ENCODE data around the gene NFATC4. TPM values are rescaled to one million over a fixed set of nuclear protein-coding genes. Genes with fewer than 3 reads are reported as not detected.

Gene NFATC4
- polyA plus RNA-seq, 1 experiment, result 151 TPM

DNA sequence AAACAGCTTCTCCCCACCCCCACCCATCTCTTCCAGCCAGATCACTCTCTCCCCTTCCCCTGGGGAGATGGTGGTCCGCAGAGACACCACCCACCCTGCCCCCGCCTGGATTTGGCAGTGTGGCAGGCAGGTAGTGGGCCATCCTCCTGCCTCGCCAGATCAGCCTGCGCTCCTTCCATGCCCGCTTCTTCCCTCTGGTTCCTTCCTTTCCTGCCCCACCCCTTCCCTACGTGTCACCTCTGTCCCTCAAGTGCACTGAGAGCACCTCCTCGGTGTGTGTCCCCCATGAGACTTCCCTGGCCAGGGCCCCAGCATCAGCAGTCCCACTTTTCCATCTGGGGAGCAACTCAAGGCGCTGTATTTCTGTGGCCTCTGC, 31.5 kb downstream of the NFATC4 start:
- CTCF ChIA-PET, result interaction anchor here (1.1 to 1.6 kb wide), 2 partner anchors 20 to 66 kb away, joined by 3 to 9 read pairs; no protein-coding TSS in a partner anchor
- H3K36me3 ChIP-seq (ENCODE audit: control insufficient read depth, insufficient read depth, low read length), result peaks cover 2% of the 10 kb centered on the region; the same call in 1 of the 2 replicates
- no peak for TF ChIP-seq CTCF (IDR thresholded peaks at IDR 0.05; ENCODE audit: insufficient read depth, low read depth, low read length)
- POLR2A ChIA-PET, result no interaction called here
- H3K4me3 ChIP-seq (ENCODE audit: low read depth, low read length), result peak overlapping the region; percentile 53
- no peaks in the 10 kb centered on the region for H3K27me3 ChIP-seq (ENCODE audit: control insufficient read depth, insufficient read depth, low read length)
- no peak for DNase-seq (ENCODE audit: low read depth)

GRCh38 chr14:24399999-24400718, 32.2 kb downstream of the NFATC4 start:
- POLR2A ChIA-PET, result no interaction called here
- CTCF ChIA-PET, result interaction anchor here (0.9 to 2.6 kb wide), 4 partner anchors 12 to 67 kb away, joined by 3 to 15 read pairs (median 7); no protein-coding TSS in a partner anchor
- H3K27me3 ChIP-seq (ENCODE audit: control insufficient read depth, insufficient read depth, low read length), result no peaks in the 10 kb centered on the region; the same call in 1 of the 2 replicates
- no peak for TF ChIP-seq CTCF (IDR thresholded peaks at IDR 0.05; ENCODE audit: insufficient read depth, low read depth, low read length)
- DNase-seq (ENCODE audit: low read depth), result no peak
- H3K36me3 ChIP-seq (ENCODE audit: control insufficient read depth, insufficient read depth, low read length), result peaks cover 2% of the 10 kb centered on the region; the same call in 1 of the 2 replicates
- peak overlapping the region; percentile 53 for H3K4me3 ChIP-seq (ENCODE audit: low read depth, low read length)

GRCh38 chr14:24401810-24402702, 34.1 kb downstream of the NFATC4 start:
- CTCF ChIA-PET, result interaction anchor here (0.7 to 4.0 kb wide), 7 partner anchors 10 to 242 kb away, joined by 3 to 28 read pairs (median 5); no protein-coding TSS in a partner anchor

DNA sequence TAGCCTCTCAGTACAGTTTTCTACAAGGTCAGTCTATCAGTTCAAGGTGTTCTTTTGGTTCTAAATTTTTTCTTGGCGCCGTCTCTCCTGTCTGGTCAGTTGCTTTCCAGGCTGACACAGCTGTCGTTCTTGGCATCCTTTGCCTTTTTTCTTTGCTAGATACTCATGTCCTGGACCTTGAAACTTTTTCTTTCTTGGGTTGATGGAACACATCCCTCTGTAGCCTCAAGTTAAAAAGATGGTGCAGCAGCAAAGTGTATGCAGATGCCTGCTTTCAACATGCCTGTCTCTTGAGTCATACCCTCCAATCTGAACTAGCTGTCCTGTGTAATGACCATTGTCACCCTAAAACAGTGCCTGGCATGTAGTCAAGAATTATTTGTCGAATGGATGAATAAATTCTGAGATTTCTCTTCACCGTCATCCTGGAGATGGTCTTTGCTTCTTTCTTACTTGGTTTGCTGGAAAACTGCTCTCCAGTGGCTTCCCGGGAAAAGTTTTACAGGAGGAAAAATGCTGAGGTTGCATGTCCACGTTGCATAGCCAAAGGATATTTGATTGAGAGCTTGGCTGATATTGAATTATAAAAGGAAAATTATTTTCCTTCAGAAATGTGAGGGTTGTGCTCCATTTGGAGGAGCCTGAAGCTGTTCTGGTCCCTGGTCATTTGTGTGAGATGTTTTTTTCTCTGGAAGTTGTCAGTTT, 35.5 kb downstream of the NFATC4 start:
- ChIA-PET POLR2A (no interaction called here), CTCF (interaction anchor here (0.7 to 4.0 kb wide), 5 partner anchors 25 to 70 kb away, joined by 3 to 28 read pairs (median 4); partner anchors contain the start of genes KHNYN and SDR39U1)
- no peak for TF ChIP-seq CTCF (IDR thresholded peaks at IDR 0.05; ENCODE audit: insufficient read depth, low read depth, low read length)
- Histone ChIP-seq H3K27me3 (ENCODE audit: control insufficient read depth, insufficient read depth, low read length) (no peaks in the 10 kb centered on the region; the same call in 1 of the 2 replicates), H3K36me3 (ENCODE audit: control insufficient read depth, insufficient read depth, low read length) (peaks cover 2% of the 10 kb centered on the region; the same call in 1 of the 2 replicates), H3K4me3 (ENCODE audit: low read depth, low read length) (no peak overlapping the region)
- DNase-seq (ENCODE audit: low read depth), result no peak

More at GRCh38 chr14:24401810-24402702, 34.1 kb downstream of the NFATC4 start:
- DNase-seq (ENCODE audit: low read depth), result no peak
- H3K4me3 ChIP-seq (ENCODE audit: low read depth, low read length), result no peak overlapping the region
- peaks cover 2% of the 10 kb centered on the region; the same call in 1 of the 2 replicates for H3K36me3 ChIP-seq (ENCODE audit: control insufficient read depth, insufficient read depth, low read length)
- POLR2A ChIA-PET, result no interaction called here
- TF ChIP-seq CTCF (IDR thresholded peaks at IDR 0.05; ENCODE audit: insufficient read depth, low read depth, low read length), result no peak
- H3K27me3 ChIP-seq (ENCODE audit: control insufficient read depth, insufficient read depth, low read length), result no peaks in the 10 kb centered on the region; the same call in 1 of the 2 replicates

All from BJ (cell line).